ENCODE data around the gene EEFSEC.
A peak's percentile ranks its signal among the peaks of the same experiment; 100 is the strongest.

The EEFSEC gene

DNA sequence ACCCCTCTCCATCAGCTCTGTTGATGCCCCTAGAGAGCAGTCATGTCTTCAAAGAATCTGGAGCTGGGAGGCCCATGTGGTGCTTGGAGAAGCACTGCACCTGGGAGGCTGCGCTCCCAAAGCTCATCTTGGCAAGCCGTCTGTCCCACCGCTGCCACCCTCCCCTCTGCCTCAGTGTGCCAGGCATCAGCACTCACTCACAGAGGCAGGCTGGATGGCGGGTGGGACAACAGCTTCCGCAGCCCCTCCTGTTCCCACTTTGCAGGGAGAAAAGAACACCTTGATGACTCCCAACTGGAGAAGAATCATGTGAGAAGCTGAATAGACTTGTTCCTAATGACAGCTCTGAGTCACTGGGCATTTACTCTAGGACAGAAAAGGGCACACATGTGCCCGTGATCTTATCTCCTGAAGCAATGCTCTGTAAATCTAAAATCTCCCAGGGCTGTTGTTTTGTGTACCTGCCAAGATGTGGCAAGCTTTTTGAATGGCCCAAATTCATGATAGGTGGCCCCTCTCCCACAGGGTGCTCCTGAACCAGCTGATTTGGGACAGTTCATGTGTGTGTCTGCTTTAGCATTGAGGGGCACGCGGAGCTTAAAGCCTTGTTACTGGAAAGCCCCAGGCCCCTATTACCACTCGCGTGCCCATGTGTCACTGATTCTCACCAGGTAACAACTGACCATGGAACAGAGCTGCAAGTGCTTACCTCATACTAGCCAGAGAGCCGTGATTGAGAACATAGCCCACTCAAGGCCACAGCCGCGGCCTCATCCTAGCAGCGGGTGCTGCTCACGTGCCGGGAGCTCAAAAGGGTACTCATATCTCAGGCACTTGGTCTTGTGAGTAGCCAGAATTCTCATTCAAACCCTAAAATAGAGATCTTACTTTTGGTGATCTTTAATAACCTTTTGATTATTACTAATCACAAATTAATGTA is 209.0 kb downstream of the EEFSEC start:
- intact Hi-C loops (cut with DNase I) = no loop called here
- DNase-seq = no peak

DNA sequence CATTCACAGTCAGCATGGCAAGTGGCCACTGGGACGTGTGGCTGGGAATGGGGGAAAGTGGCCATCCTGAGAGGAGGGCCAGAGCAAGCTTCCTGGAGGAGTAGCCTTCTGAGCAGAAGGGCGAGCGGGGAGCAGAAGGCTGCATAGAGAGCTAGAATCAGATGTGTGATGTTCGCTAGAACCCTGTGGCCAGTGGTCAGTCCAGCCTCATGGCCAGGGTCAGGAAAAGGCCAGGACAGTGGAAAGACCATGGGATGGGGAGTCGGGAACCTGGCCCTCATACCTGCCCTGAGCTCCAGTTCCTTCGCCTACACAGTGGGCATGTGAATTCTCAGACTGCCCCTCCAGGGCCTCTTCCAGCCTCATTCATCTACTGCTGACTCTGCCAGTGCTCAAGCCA is 211.0 kb downstream of the EEFSEC start:
- intact Hi-C loops (cut with DNase I) = no loop called here
- DNase-seq = no peak

DNA sequence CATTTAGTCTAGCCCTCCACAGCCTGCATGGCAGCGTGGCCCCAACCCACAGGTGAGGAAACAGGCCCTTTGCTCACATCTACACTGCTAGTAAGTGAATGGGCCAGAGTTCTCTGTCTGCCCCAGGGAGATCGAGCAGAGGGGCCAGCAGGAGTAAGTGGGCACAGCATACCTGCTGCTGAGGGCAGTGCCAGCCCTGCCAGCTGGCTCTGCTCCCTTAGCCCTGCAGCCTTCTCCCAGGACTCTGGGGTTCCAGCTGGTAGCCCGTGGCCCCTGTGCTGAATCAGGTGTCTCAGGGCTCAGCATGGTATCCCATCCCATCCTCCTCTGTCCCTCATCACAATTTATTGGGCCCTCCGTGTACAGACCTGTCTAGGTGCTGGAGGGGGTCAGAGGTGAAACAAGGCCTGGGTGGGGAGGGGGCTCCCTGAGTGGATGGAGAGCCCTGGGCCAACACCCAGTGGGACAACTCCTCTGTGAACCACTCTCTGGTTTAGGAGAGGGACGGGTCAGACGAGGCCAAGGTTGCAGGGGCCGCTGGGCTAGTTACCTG is 211.6 kb downstream of the EEFSEC start:
- no peak for DNase-seq
- intact Hi-C loops (cut with DNase I) = no loop called here

DNA sequence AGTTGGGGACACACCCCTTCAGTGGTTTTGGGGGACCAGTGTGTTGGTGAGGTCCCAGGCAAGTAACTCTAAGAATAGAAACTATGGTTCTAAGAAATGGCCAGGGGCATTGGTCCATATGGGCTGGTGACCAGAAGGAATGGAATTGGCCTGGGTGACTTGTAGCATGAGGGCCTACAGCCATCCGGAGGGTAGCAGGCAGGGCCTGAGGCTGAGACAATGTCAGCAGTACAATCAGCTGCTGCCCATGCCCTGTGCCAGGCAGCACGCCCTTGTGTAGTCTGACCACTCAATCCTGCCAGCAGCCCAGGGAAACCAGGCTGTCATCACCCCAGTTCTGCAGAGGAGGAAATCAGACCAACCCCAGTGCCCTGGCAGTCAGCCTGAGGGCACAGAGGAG is 212.9 kb downstream of the EEFSEC start:
- DNase-seq = peak in 1 of 42 donors; percentile 19
- intact Hi-C loops (cut with DNase I) = no loop called here

DNA sequence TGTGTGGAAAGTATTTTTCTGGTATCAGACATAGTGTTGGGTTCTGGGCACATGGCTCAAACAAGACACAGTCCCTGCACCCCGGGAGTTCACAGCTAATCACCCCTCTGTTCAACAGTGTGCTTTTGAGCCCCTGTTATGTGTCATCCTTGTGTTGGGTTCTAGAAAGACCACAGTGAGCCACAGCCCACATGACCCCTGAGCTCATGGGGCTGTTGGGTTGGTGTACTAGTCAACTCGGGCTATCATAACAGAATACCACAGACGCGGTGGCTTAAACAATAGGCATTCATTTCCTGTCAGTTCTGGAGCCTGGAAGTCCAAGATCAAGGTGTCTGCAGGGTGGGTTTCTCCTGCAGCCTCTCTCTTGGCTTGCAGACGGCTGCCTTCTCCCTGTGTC is 213.4 kb downstream of the EEFSEC start:
- intact Hi-C loops (cut with DNase I) = no loop called here
- no peak for DNase-seq

DNA sequence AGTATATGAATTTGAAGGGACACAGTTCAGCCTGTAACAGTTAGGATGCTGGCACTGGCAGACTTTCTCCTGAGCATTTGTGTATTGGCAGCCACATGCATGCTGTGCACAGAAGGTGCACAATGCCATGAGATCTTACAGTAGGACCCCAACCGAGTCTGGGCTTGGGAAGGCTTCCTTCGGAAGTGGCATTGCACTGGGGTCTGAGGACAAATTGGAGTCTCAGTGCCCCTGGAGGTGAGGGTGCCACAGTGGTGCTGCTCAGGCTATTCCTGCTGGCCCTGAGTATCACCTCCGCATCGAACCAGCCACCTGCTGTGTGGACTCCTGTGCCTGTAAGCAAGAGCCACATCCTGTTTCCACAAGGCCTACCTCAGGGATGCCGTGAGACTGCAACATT is 213.9 kb downstream of the EEFSEC start:
- intact Hi-C loops (cut with DNase I) = no loop called here
- DNase-seq = no peak

DNA sequence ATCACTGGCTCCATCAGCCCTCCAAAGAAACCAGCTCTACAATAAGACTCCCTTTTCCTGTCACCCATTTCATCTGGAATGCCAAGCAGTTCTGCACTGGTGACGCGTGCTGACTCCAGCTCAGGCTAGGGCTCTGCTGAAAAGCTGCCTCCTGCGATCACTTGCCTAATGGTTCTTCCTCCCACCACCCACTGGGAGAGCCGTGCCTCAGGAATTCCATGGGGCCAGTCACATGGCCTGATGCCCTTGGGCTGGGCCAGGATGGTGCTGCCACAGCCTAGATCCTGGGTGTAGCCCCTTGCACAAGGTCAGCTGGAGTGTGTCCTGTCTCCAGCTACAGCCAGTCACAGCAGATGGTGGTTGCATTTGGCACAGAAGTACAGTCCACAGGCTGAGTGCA is 214.5 kb downstream of the EEFSEC start:
- intact Hi-C loops (cut with DNase I) = no loop called here
- no peak for DNase-seq

DNA sequence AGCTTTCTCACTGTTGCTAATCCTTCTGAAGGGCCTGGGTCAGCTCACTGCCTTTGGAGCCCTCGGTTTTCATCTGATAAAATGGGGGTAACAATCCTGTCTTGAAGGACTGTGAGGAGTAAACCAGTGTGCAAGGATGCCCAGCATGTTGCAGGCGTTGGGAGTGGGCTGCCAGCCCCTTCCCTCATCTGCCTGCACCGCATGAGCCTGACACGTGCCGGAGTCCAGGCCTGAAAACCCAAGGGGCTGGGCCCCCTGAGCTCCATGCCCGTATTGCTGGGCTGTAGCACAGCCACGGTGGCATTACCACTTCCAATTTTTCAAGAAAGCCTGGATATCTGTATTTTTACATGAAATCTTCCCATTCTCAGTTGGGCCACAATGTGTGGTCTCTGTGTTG is 215.3 kb downstream of the EEFSEC start:
- intact Hi-C loops (cut with DNase I) = no loop called here
- DNase-seq = no peak

DNA sequence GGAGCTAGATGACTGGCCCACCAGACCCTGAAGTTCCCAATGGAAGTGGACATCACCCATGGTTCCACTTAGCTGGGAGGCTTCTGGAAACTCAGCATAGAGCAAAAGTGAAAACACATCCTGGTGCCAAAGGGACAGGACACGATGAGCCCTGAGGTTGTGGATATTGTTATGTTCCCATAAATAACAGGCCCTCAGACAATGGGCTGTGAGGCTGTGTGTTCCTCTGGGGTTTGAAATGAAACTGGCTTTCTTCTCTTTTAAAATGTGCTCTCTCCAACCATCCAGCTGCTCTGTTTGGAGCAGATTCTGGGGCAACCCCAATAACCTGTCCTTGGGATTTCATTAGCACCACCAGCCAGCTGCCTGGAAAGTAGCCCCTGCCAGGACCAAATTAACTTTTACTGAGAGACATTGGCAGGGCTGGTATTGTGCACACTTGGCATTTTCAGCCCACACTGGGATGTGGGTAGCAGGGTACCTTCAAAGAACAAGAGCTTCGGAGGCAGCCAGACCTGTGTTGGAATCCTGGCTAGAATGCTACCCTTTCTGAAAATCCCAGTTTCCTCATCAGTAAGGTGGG is 215.9 kb downstream of the EEFSEC start:
- DNase-seq = no peak
- intact Hi-C loops (cut with DNase I) = no loop called here

DNA sequence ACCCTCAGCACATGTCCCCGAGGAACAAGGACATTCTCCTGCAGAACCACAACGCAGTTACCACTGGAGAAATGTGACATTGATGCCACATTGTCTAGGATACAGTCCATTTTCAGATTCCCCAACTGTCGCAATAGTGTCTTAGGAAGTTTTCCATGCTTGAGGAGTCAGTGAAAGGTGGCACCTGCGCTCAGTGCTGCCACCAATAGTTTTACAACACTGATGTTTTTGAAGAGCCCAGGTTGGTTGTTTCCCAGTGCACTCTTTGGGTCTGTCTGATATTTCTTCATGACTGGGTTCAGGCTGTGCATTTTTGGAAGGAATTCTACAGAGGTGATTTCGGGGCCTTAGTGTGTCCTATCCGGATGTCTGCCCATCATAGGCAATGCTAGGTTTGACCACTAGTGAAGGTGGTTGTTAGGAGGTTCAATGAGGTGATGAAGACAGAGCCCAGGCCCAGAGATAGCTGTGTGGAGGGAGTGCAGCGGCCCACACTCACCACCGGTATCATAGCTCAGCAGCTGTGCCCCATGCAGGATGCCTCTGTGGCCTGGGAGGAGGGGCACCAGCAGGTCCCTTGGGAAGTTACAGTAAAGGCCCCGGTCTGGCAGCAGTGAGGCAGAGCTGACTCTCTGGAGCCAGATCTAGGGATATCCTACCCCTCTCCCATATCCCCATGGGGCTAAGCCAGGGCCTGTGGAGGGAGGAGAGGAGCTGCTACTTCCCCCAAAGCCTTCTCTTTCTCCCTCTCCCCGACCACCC is 216.8 kb downstream of the EEFSEC start:
- DNase-seq = no peak
- intact Hi-C loops (cut with DNase I) = no loop called here

DNA sequence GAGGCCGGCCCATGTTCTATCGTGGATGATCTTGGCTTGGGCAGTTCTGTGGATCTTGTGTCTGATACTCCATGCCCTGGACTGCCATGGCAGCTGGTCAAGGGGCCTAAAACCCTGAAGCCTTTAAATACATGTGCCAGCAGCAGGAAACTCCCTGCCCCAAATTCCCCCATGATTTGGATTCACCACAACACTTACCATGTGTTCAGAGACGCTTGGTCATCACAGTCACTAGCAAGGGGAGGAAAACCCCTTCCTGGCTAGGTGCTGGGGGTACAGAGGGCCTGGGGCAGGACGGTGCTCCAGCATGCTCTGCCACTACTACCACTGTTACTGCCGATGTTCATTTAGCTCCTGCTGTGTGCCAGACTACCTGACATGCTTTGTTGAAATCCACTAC is 219.0 kb downstream of the EEFSEC start:
- intact Hi-C loops (cut with DNase I) = no loop called here
- DNase-seq = no peak

DNA sequence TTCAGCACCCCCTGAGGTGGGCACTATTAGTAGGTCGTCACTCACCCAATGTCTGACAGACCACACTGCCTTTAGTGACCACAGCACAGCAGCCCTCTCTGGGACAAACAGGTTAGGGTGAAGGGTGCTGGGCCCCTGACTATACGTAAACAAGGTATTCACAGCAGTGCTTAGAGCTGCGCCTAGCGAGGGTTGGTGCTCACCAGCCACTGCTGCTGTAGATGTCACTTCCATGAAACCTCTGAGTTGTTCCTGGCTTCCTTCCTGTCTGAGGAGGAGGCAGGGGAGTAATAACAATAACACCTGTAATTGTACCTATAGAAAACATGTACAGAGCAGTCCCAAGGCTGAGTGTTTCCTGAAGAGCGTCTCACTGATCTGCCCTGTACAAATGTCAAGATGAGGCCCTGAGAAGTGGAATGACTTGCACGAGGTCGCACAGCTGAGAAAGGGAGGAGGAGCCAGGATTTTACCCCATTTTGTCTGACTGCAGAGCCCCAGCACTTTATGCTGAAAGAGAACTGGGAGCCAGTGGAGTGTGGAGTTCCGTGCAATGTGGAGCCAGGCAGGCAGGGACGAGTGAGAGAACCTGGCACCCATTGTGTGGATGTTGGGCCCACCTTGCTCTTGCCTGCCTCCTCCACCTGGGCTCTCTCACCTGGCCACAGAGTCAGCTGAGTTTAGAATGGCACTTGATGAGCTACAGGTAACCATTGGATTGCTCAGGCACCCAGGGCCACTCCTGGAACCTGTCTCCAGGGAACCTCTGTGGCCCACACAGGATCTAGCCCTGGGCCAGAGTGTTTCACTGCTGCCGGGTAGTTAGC is 219.6 kb downstream of the EEFSEC start:
- no peak for DNase-seq
- intact Hi-C loops (cut with DNase I) = no loop called here

DNA sequence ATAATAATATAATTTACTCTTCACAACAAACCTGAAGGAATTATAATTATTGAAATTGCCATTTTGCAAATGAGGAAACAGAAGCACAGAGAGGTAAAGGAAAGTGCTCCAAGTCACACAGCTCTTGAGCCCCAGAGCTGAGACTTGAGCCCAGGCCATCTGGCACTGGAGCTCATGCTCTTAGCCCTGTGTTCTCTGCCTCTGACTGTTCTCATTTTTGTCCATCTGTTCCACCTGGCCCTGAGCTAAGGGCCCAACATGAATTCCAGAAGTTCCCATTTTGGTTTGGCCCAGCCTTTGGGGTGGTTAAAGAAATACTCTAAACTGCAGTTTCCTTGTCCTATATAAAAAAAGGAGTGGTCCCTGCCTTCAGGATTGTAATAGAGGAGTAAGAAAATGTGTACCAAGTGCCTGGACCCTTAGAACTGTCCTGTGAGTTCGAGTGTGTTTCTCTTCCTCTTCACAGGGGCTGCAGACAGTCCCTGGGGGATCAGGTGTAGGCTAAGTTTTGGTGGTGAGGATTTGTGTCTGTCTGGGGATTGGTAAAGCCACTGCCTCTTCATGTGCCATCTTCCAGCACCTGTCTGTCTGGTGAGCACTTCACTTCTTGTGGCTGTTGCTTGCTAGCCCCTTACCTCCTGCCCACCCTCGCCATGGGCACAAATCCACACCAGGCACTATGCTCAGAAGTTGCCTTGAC is 221.6 kb downstream of the EEFSEC start:
- no peak for DNase-seq
- intact Hi-C loops (cut with DNase I) = no loop called here

DNA sequence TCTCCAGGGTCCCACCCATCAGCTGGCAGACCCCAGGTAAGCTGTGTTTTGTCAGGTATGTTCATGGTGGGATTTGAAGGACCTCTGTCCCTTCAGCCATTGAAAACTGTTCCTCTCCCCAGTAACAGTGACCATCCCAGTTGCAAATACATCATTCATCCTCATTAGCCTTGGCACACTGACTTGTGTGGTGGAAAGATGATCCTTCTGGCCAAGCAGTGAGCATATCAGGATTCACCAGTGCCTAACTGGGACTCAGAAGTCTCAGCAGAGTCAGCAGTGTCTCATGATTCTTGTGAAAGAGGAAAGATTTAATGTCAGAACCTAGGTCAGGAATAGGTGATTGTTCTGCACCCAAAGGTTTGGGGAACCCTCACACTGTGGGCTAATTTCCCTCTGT is 223.2 kb downstream of the EEFSEC start:
- no peak for DNase-seq
- intact Hi-C loops (cut with DNase I) = no loop called here

DNA sequence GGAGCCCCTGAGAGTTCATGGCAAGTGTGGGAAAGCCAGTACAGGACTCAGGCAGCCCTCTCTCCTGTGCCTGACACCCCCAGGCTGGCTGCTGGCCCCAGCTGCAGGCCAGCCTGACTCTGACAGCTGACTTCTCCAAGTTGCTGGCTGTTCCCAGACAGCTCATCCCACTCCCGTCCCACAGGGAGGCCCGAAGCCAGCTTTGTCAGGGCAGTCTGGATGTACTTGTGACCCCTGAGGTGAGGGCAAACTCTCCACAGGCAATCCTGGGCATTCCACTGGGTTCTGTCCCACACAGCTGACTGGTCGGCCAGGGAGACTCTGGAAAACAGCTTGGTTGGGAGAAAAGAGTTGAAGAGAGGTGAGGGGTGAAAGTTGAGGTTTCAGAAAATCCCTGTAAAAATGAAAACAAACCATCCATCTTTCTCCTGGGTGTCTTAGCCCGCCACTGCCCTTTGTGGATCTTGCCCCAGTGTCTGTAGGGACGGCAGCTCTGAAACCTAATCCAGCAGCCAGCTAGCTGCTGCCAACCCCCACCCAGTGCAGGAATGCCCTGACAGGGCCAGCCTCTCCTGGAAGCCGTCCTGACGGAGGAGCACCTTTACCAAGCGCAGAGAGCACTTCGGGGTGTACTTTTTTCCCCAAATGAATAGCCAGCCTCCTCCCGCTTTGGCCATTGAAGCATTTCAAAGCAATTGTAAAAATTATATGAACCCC is 225.5 kb downstream of the EEFSEC start:
- no peak for DNase-seq
- intact Hi-C loops (cut with DNase I) = no loop called here

DNA sequence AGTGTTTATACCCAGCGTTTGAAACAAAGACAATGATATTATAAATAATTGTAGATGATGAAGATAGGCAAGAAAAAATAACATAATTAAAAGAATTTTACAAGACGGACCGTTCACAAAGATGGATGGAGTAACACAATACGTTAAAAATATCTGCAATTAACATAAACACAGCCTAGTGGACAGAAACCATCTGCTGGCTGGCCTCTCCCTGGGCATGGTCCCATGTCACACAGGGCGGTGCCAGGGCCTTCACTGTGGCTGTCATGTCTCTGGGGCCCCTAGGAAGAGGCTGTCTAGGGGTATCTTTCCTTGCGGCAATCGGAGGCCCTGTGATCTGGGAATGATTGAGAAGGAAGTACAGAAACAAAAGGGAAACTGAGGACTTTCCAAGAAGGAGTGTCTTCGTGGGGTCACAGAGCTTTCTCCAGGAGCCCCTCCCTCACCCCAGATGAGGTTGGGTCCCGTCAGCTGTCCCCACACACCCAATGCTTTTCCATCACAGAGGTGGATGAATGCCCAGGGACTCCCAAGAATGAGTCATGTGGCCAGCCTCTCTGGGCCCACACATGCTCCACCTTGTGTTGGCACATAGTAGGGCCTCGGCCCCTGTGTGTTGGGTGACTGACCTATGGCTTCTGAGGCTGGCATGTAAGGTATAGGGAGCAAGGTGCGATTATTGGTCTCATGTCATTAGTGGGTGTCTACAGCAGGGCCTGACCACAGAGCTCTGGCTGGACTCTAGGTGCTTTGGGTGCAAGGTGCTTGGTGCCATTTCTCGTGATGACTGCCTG is 226.3 kb downstream of the EEFSEC start:
- DNase-seq = no peak
- intact Hi-C loops (cut with DNase I) = no loop called here

DNA sequence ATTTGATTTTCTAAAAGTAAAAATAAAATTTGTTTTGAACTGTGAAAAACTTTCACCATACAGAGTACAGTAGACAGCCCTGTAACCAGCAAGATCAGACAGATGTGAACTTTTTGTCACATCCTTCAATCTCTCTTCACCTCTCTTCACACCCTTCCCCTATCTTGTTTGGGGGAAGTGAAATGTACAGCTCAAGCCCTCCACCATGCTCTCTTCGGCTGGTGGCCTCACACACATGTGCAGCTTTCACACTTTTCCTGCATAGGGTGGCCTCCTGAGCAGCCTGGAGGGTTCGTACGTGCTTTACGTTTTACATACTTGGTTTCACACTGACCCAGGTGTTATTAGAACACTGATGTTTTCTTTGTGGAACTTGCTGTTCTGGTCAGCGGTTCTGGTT is 227.0 kb downstream of the EEFSEC start:
- intact Hi-C loops (cut with DNase I) = no loop called here

More for the DNA sequence above, 227.0 kb downstream of the EEFSEC start:
- DNase-seq = no peak

Measured in head of caudate nucleus (tissue), 42 donors.